Osteoblast (primary cell): ENCODE measurements around the gene DNAJC5G. TPM values are rescaled to one million over a fixed set of nuclear protein-coding genes. Genes with fewer than 3 reads are reported as not detected.
A peak's percentile ranks its signal among the peaks of the same experiment; 100 is the strongest.

Experiments used
- DNase-seq: peaks from one replicate; pipeline ENCODE4 v3.0.0; 2011; ENCODE audit warnings: low spot score, mixed read lengths; ENCODE audit not compliant: insufficient read length; ENCODE audit errors: missing footprints
- H2AFZ ChIP-seq: 2 replicates; pipeline ENCODE4 v1.6.0; 2011; ENCODE audit warnings: mild to moderate bottlenecking, low read length
- H3K27ac ChIP-seq: 2 replicates; pipeline ENCODE4 v1.5.1; 2011; ENCODE audit warnings: mild to moderate bottlenecking, low read depth, low read length, moderate library complexity
- H3K27me3 ChIP-seq: 2 replicates; pipeline ENCODE4 v1.6.0; 2012; ENCODE audit warnings: mild to moderate bottlenecking, control low read depth, inconsistent platforms, low read length, moderate library complexity; ENCODE audit not compliant: insufficient read depth
- H3K36me3 ChIP-seq: 2 replicates; pipeline ENCODE4 v1.5.1; 2011; ENCODE audit warnings: mild to moderate bottlenecking, low read length, control low read depth, moderate library complexity; ENCODE audit not compliant: insufficient read depth
- H3K4me1 ChIP-seq: 2 replicates; pipeline ENCODE4 v1.5.1; 2011; ENCODE audit warnings: mild to moderate bottlenecking, low read length, control low read depth, moderate library complexity; ENCODE audit not compliant: insufficient read depth
- H3K4me2 ChIP-seq: 2 replicates; pipeline ENCODE4 v1.6.0; 2011; ENCODE audit warnings: mild to moderate bottlenecking, low read length; ENCODE audit not compliant: insufficient read depth
- H3K4me3 ChIP-seq: fragments of 200-600 bp; sonication (generic); 3 replicates; pipeline ENCODE4 v1.5.1; 2012; ENCODE audit warnings: mild to moderate bottlenecking, low read length, inconsistent platforms; ENCODE audit not compliant: insufficient read depth
- H3K79me2 ChIP-seq: 2 replicates; pipeline ENCODE4 v1.6.0; 2012; ENCODE audit warnings: mild to moderate bottlenecking, low read length, control low read depth, inconsistent platforms; ENCODE audit not compliant: insufficient read depth
- H3K9me3 ChIP-seq: 2 replicates; pipeline ENCODE4 v1.5.1; 2011; ENCODE audit warnings: low read depth, low read length, control low read depth
- H4K20me1 ChIP-seq: 2 replicates; pipeline ENCODE4 v1.6.0; 2012; ENCODE audit warnings: mild to moderate bottlenecking, low read length, control low read depth; ENCODE audit not compliant: insufficient read depth
- total RNA-seq: library from RNA; depleted of rRNA; stranded (reverse); fragments of >200 nt; gene quantifications from 2 replicates; pipeline ENCODE4 v1.2.3, GENCODE V29; 2012
- TF ChIP-seq, protein P1 (sequence below): IDR thresholded peaks from 2 replicates; pipeline ENCODE4 v1.5.1; 2011; ENCODE audit warnings: mild to moderate bottlenecking, low read depth, low read length, moderate library complexity; ENCODE audit errors: extremely low read depth

Gene DNAJC5G
- total RNA-seq, 1 donor = not detected

DNA sequence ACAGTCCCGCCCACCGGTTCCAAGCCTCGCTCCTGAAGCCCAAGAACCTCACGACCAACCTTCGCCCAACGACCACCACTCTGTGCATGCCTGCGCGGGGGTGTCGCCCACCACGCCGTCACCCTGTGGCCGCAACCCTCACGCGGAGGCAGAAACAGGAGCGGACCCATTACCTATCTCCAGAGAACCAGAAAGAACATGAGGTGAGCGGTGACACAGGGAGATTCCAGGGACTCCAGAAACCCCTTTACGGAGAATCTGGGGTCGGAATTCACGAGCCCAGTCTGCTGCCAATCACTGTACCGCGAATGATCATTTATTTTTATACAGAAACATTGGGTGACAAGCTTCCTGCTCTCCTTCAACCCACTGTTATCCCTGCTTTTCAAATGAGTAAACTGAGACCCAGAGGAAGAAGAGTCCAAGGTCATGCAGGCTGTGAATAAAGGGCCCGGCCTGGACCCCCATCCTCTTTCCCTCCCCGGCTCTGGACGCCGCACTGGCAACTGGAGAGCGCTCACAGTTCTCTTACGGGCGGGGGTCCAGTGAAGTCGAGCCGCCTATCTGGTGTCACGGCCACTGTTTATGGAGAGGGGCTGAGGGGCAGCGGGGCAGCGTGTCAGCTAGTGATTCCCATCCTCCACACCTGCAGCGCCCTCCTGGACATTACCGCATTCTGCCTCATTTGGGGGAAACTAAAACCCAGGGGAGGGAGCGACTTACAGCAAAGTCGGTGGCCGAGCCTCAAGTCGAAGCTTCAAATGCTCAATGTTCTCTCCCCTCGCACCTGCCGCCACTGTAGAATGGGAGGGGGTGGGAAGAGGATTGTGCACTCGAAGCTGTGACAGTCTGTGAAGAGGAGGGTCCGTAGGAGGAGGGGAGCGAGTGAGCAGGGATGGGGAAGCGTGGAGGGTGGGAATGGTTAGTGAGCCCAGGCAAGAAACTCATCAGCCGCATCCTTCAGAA lies 11.7 kb upstream of the DNAJC5G start:
- Histone ChIP-seq H3K4me2 (peak overlapping the region; percentile 56), H3K4me3 (peak overlapping the region; percentile 57), H4K20me1 (peaks cover 2% of the 10 kb centered on the region), H3K4me1 (no peaks in the 10 kb centered on the region), H3K9me3 (no peaks in the 10 kb centered on the region), H3K36me3 (no peaks in the 10 kb centered on the region), H3K79me2 (no peaks in the 10 kb centered on the region), H3K27ac (no peak overlapping the region), H2AFZ (no peak overlapping the region), H3K27me3 (peaks cover 83% of the 10 kb centered on the region)
- TF ChIP-seq, protein P1, sequence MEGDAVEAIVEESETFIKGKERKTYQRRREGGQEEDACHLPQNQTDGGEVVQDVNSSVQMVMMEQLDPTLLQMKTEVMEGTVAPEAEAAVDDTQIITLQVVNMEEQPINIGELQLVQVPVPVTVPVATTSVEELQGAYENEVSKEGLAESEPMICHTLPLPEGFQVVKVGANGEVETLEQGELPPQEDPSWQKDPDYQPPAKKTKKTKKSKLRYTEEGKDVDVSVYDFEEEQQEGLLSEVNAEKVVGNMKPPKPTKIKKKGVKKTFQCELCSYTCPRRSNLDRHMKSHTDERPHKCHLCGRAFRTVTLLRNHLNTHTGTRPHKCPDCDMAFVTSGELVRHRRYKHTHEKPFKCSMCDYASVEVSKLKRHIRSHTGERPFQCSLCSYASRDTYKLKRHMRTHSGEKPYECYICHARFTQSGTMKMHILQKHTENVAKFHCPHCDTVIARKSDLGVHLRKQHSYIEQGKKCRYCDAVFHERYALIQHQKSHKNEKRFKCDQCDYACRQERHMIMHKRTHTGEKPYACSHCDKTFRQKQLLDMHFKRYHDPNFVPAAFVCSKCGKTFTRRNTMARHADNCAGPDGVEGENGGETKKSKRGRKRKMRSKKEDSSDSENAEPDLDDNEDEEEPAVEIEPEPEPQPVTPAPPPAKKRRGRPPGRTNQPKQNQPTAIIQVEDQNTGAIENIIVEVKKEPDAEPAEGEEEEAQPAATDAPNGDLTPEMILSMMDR = no peak
- peak; percentile 84 for DNase-seq

- TF ChIP-seq, protein P1 = no peak
- Histone ChIP-seq H3K79me2 (no peaks in the 10 kb centered on the region), H3K27me3 (peaks cover 88% of the 10 kb centered on the region), H3K36me3 (no peaks in the 10 kb centered on the region), H4K20me1 (peaks cover 2% of the 10 kb centered on the region), H3K4me1 (no peaks in the 10 kb centered on the region), H3K9me3 (no peaks in the 10 kb centered on the region), H2AFZ (no peak overlapping the region), H3K4me3 (no peak overlapping the region), H3K27ac (no peak overlapping the region), H3K4me2 (no peak overlapping the region)
- peak; percentile 77 for DNase-seq
These were observed 10.9 kb upstream of the DNAJC5G start for GRCh38 chr2:27264253-27264752.

DNA sequence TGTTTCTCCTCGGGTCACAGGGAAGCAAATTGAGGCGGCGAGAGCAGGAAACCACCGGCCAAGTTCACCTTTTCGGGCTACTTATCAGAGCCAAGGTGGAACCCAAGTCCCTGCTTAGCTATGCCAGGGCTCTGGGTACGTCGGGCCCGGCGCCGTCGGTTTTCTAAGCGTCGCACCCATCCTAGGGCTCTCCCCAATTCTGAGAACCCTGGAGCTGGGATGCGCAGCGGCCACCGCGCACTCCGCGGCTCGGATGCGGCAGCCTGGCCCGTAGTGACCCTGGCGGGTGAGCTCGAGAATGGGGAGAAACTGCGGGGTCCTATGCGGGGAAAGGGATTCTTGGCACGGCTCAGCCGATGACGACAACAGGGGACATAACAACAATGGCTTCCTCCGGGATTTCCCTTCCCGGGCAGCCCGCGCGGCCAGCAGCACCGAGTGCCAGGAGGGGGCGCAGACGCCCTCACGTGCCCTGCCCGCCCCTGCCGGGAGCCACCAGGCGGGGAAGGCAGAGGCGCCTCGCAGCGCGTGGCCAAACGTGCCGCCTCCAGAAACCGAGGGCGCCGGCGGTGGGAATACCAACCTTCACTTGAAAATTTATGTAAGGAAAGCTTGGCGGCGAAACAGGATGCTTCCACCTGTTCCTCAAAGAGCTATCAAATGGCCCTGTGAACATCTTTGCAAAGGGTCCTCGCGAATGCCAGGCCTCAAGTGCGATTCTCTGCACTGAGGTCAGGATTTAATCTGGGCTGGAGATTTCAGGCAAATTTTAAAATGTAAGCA lies 10.3 kb upstream of the DNAJC5G start:
- Histone ChIP-seq H4K20me1 (peaks cover 2% of the 10 kb centered on the region), H3K79me2 (no peaks in the 10 kb centered on the region), H3K36me3 (no peaks in the 10 kb centered on the region), H3K9me3 (no peaks in the 10 kb centered on the region), H3K27ac (no peak overlapping the region), H3K4me2 (peak overlapping the region; percentile 55), H3K4me3 (peak overlapping the region; percentile 42), H3K4me1 (no peaks in the 10 kb centered on the region), H3K27me3 (peaks cover 82% of the 10 kb centered on the region), H2AFZ (no peak overlapping the region)
- TF ChIP-seq, protein P1 = peak; percentile 34
- peak; percentile 96 for DNase-seq
